ENCODE results near the gene NRCAM.
A peak's percentile ranks its signal among the peaks of the same experiment; 100 is the strongest.
"Not testable (repeated sequence)": the region's sequence is repeated elsewhere in the genome, so short reads cannot be mapped to it uniquely, and the experiment has no call there.

Gene NRCAM

DNA sequence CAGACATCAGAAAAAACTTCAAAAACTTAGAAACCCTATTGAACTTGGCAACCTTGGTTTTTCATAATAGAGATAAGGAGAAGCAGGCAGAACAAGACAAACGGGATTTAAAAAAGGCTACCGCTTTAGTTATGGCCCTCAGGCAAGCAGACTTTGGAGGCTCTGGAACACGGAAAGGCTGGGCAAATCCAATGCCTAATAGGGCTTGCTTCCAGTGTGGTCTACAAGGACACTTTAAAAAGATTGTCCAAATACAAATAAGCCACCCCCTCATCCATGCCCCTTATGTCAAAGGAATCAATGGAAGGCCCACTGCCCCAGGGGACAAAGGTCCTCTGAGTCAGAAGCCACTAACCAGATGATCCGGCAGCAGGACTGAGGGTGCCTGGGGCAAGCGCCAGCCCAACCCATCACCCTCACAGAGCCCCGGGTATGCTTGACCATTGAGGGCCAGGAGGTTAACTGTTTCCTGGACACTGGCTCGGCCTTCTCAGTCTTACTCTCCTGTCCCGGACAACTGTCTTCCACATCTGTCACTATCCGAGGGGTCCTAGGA lies 115.3 kb downstream of the NRCAM start:
- DNase-seq (no peak), ATAC-seq (no peak)

GRCh38 chr7:108340406-108340805 lies 115.8 kb downstream of the NRCAM start:
- DNase-seq, ATAC-seq: not testable (repeated sequence)

DNA sequence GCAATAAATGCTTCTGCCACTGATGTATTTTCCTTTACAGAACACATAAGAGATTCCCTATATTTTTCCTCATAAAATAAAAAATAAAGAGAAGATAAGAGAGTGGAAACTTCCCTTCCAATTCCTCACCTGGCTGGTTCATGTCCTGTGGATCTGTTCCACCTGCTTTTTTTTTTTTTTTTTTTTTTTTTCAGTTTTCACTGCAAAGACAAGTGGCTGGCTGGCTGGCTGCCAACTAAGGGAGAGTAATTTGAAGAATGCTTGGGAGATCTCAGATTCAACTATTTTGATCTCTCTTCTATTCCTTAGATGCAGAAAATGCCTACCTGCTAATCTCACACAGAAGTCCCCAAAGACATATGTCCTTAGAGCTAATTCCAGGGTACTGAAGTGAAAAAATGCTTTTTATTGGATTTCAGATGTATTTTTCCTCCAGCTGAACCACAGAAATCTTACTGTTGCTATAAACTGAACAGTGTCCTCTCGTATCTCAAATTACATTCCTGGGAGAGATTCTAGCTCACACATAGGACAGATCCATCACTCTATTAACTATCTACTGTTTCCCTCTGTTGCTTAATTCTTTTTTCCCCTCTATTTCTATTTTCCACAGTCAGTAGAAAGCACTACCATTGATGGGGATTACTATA lies 120.8 kb downstream of the NRCAM start:
- DNase-seq (no peak), ATAC-seq (no peak)

DNA sequence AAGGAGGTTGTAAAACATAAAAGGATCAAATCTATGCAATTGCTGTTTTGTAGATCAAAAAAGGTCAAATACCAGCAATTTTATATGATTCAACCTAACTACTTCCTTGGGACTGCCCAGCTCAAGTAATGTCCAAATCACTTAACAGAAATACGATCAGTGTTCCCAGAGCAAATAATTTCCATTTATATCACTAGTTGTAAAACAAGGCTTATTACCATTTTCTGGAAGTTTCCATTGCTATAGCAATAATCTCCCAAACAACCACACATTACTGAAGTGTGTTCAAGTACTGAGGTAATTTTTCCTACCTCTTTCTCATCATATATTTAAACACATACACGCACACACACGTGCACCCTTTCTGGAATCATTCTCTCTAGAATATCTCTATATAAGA lies 123.3 kb downstream of the NRCAM start:
- ATAC-seq, result no peak
- no peak for DNase-seq

GRCh38 chr7:108331971-108332370 lies 124.3 kb downstream of the NRCAM start:
- ATAC-seq (no peak), DNase-seq (no peak)

DNA sequence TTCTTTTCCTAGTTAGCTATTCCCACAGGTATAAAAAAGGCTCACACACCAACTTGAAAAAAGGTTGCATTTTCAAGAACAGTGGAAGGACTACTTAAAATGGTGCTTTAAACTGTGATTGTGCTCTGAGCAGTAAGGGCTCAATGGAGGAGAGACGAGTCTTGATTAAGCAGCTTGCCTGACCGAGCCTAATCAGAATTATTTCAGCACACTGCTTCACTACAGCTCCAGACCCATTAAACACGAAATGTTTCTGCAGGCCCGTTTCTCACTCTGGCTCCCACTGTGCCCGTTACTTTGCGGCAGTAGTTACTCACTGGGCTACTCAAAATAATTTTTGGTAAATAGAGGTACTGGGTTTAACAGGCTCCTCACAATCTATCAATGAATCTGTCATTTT lies 126.0 kb downstream of the NRCAM start:
- no peak for ATAC-seq

GRCh38 chr7:108329514-108329913 lies 126.7 kb downstream of the NRCAM start:
- DNase-seq (no peak), ATAC-seq (no peak)

More for the DNA sequence above, 126.0 kb downstream of the NRCAM start:
- no peak for DNase-seq

- ATAC-seq (no peak), DNase-seq (no peak)
Observed at GRCh38 chr7:108328174-108328651, 128.0 kb downstream of the NRCAM start.

- ATAC-seq (no peak), DNase-seq (no peak)
Observed at GRCh38 chr7:108327353-108327752, 128.9 kb downstream of the NRCAM start.

- no peak for DNase-seq
- no peak for ATAC-seq
Observed at GRCh38 chr7:108326938-108327337, 129.3 kb downstream of the NRCAM start.

DNA sequence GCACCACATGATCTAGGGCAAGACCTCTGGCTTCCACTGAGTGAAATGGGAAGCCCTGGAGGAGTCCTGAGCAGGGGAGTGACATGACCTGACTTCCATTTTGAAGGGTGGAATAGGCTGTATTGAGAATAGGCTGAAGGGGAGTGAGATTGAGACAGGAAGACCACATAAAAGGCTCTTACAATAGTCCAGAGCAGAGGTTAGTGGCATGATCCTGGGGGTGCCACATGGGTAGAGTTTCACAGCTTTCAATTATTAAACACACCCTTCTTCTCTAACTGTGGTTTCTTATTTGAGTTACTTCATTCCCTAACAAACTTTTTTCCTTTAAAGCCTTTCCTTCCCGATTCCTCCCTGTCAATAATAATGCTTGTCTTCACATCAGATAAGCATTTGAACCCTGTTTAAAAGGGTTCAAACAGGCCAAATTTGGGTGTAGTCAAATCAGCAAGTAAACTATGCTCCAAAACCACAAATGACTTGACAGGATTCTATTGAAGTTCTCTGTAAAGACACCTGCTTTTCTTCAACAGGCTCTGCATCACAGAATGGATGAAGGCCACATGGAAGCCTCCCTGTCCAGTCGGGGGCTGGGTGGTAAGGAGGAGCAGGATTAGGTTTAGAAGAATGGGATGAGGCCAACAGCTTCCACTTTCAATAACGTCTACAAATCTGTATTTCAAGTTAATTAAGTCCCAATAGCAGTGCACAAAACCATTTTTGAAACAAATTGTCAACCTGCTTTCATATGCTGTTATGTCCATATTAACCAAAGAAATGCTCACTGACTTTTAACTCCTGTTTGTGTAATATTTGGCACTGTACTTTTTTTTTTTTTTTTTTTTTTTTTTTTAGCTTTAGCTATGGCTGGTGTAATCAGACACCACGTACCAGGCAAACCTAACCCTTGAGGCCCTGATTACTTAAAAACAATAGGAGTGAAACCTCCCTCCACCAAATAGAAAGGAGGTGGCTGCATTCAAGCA lies 131.9 kb downstream of the NRCAM start:
- no peak for ATAC-seq

GRCh38 chr7:108322925-108323832 lies 133.1 kb downstream of the NRCAM start:
- no peak for ATAC-seq

More for the DNA sequence above, 131.9 kb downstream of the NRCAM start:
- no peak for DNase-seq

DNA sequence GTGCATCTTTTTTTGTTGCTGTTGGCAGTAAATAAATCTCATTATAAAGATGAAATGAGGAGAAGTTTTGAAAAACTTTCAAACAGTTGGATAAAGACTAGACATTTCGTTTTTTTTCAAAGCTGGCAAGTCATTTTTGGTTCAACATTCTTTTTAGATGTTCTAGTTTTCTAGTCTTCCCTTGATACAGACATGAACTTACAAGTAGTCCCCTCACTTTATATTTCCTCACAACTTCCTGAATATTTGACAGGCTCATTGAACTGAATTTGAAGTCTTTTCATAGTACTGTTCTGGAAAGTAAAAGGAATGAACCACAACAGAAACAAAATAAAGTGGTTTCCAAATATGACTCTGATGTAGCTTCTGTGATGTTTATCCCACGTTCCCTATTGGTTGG lies 134.2 kb downstream of the NRCAM start:
- ATAC-seq, result no peak
- DNase-seq, result no peak

More at GRCh38 chr7:108322925-108323832, 133.1 kb downstream of the NRCAM start:
- DNase-seq, result no peak

DNA sequence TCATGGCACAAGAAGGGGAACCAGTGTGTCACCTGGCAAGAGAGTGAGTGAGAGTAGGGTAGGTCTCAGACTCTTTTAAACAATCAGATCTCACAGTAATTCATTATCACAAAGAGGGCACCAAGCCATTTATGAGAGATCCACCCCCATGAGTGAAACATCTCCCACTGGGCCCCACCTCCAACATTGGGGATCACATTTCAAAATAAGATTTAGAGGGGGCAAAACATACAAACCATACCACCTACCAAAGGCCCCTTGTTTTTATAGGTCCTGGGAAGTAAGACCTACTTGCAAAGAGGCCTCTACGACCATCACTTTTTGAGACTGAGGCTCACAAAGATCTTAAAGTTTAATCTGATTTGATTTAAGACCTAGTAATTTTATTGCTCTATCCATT lies 134.9 kb downstream of the NRCAM start:
- no peak for DNase-seq
- ATAC-seq, result no peak

DNA sequence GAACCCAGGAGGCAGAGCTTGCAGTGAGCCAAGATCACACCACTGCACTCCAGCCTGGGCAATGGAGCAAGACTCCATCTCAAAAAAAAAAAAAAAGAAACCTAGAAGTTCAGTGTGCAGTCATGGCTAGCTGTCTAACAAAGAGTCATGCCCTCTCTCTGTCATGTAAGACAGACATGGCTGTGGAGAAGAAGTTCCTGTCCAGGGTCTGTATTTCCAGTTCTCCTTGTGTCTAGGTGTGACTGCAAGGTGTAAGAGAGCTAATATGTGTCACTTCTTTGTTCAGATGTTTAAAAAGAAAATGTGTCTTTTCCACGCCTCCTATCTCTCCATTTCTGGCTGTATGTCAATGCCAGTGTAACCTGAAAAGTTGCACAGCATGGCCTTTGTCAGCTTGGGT lies 139.5 kb downstream of the NRCAM start:
- DNase-seq (no peak), ATAC-seq (no peak)

- ATAC-seq, result no peak
- DNase-seq, result no peak
Observed at GRCh38 chr7:108314551-108314950, 141.7 kb downstream of the NRCAM start.

- ATAC-seq, result no peak
Observed at GRCh38 chr7:108314049-108314448, 142.2 kb downstream of the NRCAM start.

GRCh38 chr7:108313086-108313485 lies 143.2 kb downstream of the NRCAM start:
- ATAC-seq (no peak), DNase-seq (no peak)

More at GRCh38 chr7:108314049-108314448, 142.2 kb downstream of the NRCAM start:
- no peak for DNase-seq

GRCh38 chr7:108311446-108312168 lies 144.6 kb downstream of the NRCAM start:
- ATAC-seq (peak; percentile 84), DNase-seq (no peak)

DNA sequence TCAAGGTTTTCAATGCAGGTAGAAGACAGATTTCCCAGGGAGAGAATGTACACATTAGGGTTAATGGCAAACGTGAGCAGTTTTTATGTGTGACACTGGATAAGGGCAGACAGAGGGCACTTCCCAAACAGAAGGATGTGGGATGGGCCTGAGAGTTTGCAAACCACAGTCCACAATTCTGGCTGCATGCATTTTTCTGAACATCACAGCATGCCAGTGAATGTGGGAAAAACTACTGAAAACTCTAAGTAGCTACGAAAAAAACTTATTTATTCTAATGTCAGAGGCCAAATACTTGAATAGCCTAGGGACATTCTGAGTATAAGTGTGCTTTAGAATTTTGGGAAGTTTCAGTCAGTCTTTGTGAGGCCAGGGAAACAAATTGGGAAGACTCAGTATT lies 145.9 kb downstream of the NRCAM start:
- no peak for ATAC-seq
- DNase-seq, result no peak

DNA sequence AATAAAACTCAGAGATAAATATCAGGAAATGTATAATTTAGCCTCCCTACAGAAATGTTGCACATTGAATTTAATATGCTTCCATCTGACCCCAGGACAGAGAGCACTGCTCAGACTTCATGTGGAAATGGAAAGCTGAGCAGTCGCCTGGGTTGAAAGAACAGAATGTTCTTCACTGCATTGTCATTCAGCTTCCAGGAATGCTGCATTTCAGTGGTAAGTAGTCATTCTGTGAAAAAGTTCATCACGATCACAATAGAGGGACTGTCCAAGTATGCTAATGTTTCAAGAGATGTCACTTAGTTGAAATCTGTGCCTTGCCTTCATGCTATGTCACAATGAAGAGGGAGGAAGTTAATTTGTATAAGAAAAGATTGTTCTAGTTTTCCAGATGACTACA lies 147.3 kb downstream of the NRCAM start:
- ATAC-seq (peak; percentile 38), DNase-seq (no peak)
